ENCODE results near the gene MFN2.
A peak's percentile ranks its signal among the peaks of the same experiment; 100 is the strongest.
"Not testable (repeated sequence)": the region's sequence is repeated elsewhere in the genome, so short reads cannot be mapped to it uniquely, and the experiment has no call there.

MFN2 gene

GRCh38 chr1:12001249-12001917 is 21.1 kb downstream of the MFN2 start:
- peak; percentile 50 for DNase-seq

- no peak for DNase-seq
These were observed 21.8 kb downstream of the MFN2 start for GRCh38 chr1:12001996-12002493.

GRCh38 chr1:12003762-12004161 is 23.5 kb downstream of the MFN2 start:
- no peak for DNase-seq

GRCh38 chr1:12005488-12006166 is 25.4 kb downstream of the MFN2 start:
- no peak for DNase-seq

GRCh38 chr1:12006167-12006921 is 26.1 kb downstream of the MFN2 start:
- no peak for DNase-seq

- no peak for DNase-seq
These were observed 27.0 kb downstream of the MFN2 start for GRCh38 chr1:12007204-12007603.

GRCh38 chr1:12008355-12008754 is 28.1 kb downstream of the MFN2 start:
- DNase-seq: not testable (repeated sequence)

GRCh38 chr1:12009318-12009947 is 29.2 kb downstream of the MFN2 start:
- no peak for DNase-seq

GRCh38 chr1:12010746-12011570 is 30.7 kb downstream of the MFN2 start:
- no peak for DNase-seq

GRCh38 chr1:12011998-12012397 is 31.8 kb downstream of the MFN2 start:
- no peak for DNase-seq

- no peak for DNase-seq
These were observed 32.5 kb downstream of the MFN2 start for GRCh38 chr1:12012560-12013316.

GRCh38 chr1:12014141-12014991 is 34.1 kb downstream of the MFN2 start:
- no peak for DNase-seq

- DNase-seq: no peak
These were observed 34.8 kb downstream of the MFN2 start for GRCh38 chr1:12015001-12015491.

- no peak for DNase-seq
These were observed 35.3 kb downstream of the MFN2 start for GRCh38 chr1:12015499-12015898.

GRCh38 chr1:12016182-12016581 is 35.9 kb downstream of the MFN2 start:
- DNase-seq: no peak

GRCh38 chr1:12019858-12020509 is 39.7 kb downstream of the MFN2 start:
- DNase-seq: peak; percentile 6

GRCh38 chr1:12021616-12022015 is 41.4 kb downstream of the MFN2 start:
- DNase-seq: no peak

GRCh38 chr1:12022036-12022435 is 41.8 kb downstream of the MFN2 start:
- DNase-seq: no peak

GRCh38 chr1:12026586-12026985 is 46.3 kb downstream of the MFN2 start:
- DNase-seq: no peak

GRCh38 chr1:12028248-12028647 is 48.0 kb downstream of the MFN2 start:
- DNase-seq: no peak

Measured in CD4-positive, alpha-beta T cell treated with Interleukin-17A for 4 hours (primary cell).